DND-41 (cell line): ENCODE measurements around the gene DCAKD.

Source experiments
- ATAC-seq: fragments of 200-7000 bp; cut with Tn5 transposase; 3 replicates; pipeline ENCODE4 v1.9.1; 2021; ENCODE audit warnings: low read depth; ENCODE audit not compliant: insufficient read depth
- DNase-seq: peaks from one replicate; pipeline ENCODE4 v3.0.0-alpha.2; 2020
- H2AFZ ChIP-seq: 2 replicates; pipeline ENCODE4 v1.6.0; 2012; ENCODE audit warnings: low read depth, low read length
- H3K27ac ChIP-seq: 2 replicates; pipeline ENCODE4 v1.5.1; 2012; ENCODE audit warnings: low read length, inconsistent platforms
- H3K27me3 ChIP-seq: fragments of 200-600 bp; sonication (generic); 2 replicates; pipeline ENCODE4 v1.6.0; 2012; ENCODE audit warnings: low read length, mild to moderate bottlenecking, inconsistent platforms; ENCODE audit not compliant: insufficient read depth, poor library complexity
- H3K36me3 ChIP-seq: 2 replicates; pipeline ENCODE4 v1.5.1; 2012; ENCODE audit warnings: low read length, inconsistent platforms; ENCODE audit not compliant: insufficient read depth
- H3K4me1 ChIP-seq: 2 replicates; pipeline ENCODE4 v1.5.1; 2012; ENCODE audit warnings: mild to moderate bottlenecking, low read length; ENCODE audit not compliant: insufficient read depth
- H3K4me2 ChIP-seq: 2 replicates; pipeline ENCODE4 v1.6.0; 2012; ENCODE audit warnings: mild to moderate bottlenecking, moderate library complexity, low read length, inconsistent platforms; ENCODE audit not compliant: insufficient read depth
- H3K4me3 ChIP-seq, 2 experiments: fragments of 200-600 bp in 1 of 2; shearing (Covaris generic) in 1 of 2; 2 replicates each; pipeline ENCODE4 v1.5.1; 2012 to 2016; ENCODE audit warnings: inconsistent platforms in 2 of 2, low read length in 2 of 2, mild to moderate bottlenecking in 2 of 2, low read depth in 1 of 2, moderate library complexity in 1 of 2
- H3K79me2 ChIP-seq: 2 replicates; pipeline ENCODE4 v1.6.0; 2012; ENCODE audit warnings: low read length, inconsistent platforms; ENCODE audit not compliant: insufficient read depth
- H3K9ac ChIP-seq: 2 replicates; pipeline ENCODE4 v1.6.0; 2012; ENCODE audit warnings: low read depth, mild to moderate bottlenecking, inconsistent platforms, low read length, moderate library complexity
- H3K9me3 ChIP-seq: 2 replicates; pipeline ENCODE4 v1.5.1; 2012; ENCODE audit warnings: low read length, moderate library complexity, mild to moderate bottlenecking, inconsistent platforms; ENCODE audit not compliant: insufficient read depth, severe bottlenecking
- H4K20me1 ChIP-seq: 2 replicates; pipeline ENCODE4 v1.6.0; 2012; ENCODE audit warnings: low read length; ENCODE audit not compliant: insufficient read depth
- EZH2 ChIP-seq: IDR thresholded peaks from 3 replicates; pipeline ENCODE4 v1.6.1; 2012; ENCODE audit warnings: borderline replicate concordance, low read depth, mild to moderate bottlenecking, moderate library complexity, low read length, inconsistent platforms; ENCODE audit not compliant: severe bottlenecking
- TF ChIP-seq, protein P1 (sequence below): IDR thresholded peaks from 2 replicates; pipeline ENCODE4 v1.5.1; 2012; ENCODE audit warnings: borderline replicate concordance, low read length, moderate library complexity, mild to moderate bottlenecking; ENCODE audit not compliant: poor library complexity, severe bottlenecking; ENCODE audit errors: extremely low read depth

DCAKD gene

DNA sequence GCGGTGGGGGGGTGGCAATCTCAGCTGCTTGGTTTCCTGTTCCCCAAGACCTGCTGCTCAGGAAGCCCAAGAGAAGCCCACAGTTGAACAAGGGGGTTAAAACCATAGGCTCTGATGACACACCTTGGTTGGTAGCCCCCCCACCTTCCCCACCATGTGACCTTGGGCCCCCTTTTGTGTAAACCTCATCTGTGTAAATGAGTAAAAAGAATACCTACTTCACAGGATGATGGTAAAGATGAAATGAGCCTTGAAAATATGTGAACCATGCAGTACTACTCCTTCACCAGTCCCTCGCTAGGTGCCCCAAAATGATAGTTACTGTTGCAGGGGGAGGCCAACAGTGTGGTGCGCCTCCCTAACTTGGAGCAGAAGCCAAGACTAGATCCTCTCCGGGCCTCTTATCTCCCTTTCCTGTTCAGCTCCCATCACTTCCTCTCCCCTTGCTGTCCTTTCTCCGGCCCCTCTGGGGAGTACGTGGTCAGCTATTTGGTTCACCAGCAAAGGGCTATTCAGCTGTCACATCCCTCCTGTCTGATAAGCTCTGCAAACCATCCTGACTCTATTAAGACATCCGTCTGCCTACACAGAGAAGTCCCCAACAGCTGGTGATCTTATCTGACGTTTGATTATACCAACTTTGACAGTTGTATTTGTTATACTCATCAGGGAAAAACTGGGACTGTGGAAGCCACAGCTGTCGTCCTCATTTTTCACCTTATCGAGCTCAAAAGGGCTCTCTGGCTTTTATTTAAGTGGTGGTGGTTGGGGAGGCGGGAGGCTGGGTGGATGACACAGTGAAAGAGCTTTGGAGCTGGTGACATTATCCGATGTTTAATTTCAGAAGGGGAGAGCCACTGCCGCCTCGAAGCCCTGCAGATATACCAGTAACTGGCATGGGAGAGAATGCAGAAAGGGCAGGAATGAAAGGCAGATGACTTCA lies 19.9 kb downstream of the DCAKD start:
- no peak overlapping the region for H2AFZ ChIP-seq
- H3K4me2 ChIP-seq, result no peak overlapping the region
- no peaks in the 10 kb centered on the region for H3K4me1 ChIP-seq
- H4K20me1 ChIP-seq, result peaks cover 10% of the 10 kb centered on the region; the same call in 1 of the 2 replicates
- TF ChIP-seq, protein P1, sequence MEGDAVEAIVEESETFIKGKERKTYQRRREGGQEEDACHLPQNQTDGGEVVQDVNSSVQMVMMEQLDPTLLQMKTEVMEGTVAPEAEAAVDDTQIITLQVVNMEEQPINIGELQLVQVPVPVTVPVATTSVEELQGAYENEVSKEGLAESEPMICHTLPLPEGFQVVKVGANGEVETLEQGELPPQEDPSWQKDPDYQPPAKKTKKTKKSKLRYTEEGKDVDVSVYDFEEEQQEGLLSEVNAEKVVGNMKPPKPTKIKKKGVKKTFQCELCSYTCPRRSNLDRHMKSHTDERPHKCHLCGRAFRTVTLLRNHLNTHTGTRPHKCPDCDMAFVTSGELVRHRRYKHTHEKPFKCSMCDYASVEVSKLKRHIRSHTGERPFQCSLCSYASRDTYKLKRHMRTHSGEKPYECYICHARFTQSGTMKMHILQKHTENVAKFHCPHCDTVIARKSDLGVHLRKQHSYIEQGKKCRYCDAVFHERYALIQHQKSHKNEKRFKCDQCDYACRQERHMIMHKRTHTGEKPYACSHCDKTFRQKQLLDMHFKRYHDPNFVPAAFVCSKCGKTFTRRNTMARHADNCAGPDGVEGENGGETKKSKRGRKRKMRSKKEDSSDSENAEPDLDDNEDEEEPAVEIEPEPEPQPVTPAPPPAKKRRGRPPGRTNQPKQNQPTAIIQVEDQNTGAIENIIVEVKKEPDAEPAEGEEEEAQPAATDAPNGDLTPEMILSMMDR, result no peak
- no peak for TF ChIP-seq EZH2
- DNase-seq (no peak), ATAC-seq (no peak)
- no peak overlapping the region for H3K9ac ChIP-seq
- peaks cover 9% of the 10 kb centered on the region for H3K79me2 ChIP-seq
- H3K27me3 ChIP-seq, result no peaks in the 10 kb centered on the region
- H3K36me3 ChIP-seq, result peaks cover 80% of the 10 kb centered on the region
- no peak overlapping the region for H3K4me3 ChIP-seq
- no peaks in the 10 kb centered on the region for H3K9me3 ChIP-seq
- H3K27ac ChIP-seq, result no peak overlapping the region

DNA sequence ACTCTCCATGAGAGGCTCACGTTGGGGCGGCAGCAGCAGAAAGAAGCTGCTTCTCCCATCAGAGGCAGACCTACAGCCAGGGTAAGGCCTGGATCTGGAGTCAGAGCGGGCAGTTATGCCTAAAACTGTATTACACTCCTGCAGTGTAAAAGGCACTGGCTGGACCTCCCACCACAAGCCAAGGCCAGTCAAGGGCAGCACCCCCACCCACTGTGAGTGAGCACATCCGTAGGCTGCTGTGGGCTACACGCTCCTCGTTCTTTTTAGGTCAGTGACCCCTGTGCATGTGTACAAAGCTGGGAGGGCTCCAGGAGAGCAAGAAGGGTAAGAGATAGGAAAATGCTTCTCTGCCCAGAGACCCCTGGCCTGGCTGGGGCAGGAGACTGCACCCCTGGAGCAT lies 20.7 kb downstream of the DCAKD start:
- Histone ChIP-seq H3K4me1 (no peaks in the 10 kb centered on the region), H3K79me2 (peaks cover 3% of the 10 kb centered on the region; the same call in 1 of the 2 replicates), H3K27me3 (no peaks in the 10 kb centered on the region), H3K36me3 (peaks cover 77% of the 10 kb centered on the region), H2AFZ (no peak overlapping the region), H3K4me3 (no peak overlapping the region), H3K9ac (no peak overlapping the region), H3K4me2 (no peak overlapping the region), H3K27ac (no peak overlapping the region), H4K20me1 (peaks cover 5% of the 10 kb centered on the region; the same call in 1 of the 2 replicates), H3K9me3 (no peaks in the 10 kb centered on the region)
- ATAC-seq (no peak), DNase-seq (no peak)
- TF ChIP-seq, protein P1, result no peak

DNA sequence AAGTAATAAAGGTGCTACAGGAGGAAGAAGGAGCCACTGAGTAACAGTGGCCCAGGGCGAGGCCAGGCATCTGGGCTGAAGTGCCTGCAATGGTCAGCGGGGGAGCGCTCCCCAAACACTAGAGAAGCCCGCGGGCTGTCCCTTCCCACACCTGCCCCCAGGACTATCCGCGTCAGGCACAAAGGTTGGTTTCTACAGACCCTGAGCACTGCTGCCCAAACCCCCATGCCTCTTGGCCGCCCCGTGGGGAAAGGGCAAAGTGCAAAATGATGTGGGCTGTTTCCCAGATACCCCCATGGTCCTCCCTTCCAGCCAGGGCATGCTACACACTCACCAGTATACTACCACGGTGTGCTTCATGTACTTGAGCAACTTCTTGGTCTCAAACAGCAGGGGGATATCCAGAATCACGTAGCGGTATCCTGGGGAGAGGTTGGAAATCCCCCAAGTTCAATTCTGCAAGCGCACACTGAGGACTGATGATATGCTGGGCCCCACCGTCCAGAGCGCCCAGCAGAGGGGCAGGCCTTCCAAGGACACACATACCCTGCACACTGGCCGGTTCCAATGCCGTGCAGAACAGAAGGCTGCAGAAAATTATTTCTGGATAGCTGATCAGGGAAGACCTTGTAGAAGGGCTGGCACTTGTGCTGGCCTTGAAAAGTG lies 21.5 kb downstream of the DCAKD start:
- H3K36me3 ChIP-seq, result peaks cover 70% of the 10 kb centered on the region
- no peak for ATAC-seq
- TF ChIP-seq, protein P1, result no peak
- no peak for TF ChIP-seq EZH2
- H3K4me2 ChIP-seq, result no peak overlapping the region
- no peaks in the 10 kb centered on the region for H3K27me3 ChIP-seq
- H3K27ac ChIP-seq, result no peak overlapping the region
- H3K4me1 ChIP-seq, result no peaks in the 10 kb centered on the region
- H3K4me3 ChIP-seq, result no peak overlapping the region
- DNase-seq, result no peak
- H3K79me2 ChIP-seq, result no peaks in the 10 kb centered on the region
- no peaks in the 10 kb centered on the region for H3K9me3 ChIP-seq
- H2AFZ ChIP-seq, result no peak overlapping the region
- H4K20me1 ChIP-seq, result 0 out of 2 replicates have a peak, but pooled peaks cover 4% of the 10 kb centered on the region
- H3K9ac ChIP-seq, result no peak overlapping the region
